ENCODE measurements around the gene KCNK5.

Gene KCNK5

DNA sequence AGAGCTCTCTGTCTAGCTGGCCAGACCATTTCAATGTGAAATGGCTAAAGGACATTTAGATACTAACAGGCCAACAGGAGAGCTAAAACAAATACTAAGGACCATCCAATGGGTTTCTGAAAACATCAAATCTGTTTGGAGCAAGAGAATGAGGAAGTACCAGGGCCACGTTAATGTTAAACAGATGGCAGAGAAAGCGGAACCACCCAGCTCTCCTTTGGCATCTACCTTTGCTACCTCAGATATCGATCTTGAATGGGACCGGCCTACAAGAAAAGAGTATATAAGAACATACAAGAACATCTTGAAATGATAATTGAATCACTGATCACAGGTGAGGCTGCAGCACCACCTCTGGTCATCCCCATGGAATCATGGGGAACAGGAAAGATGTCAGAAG lies 31.8 kb downstream of the KCNK5 start:
- no peak for DNase-seq

DNA sequence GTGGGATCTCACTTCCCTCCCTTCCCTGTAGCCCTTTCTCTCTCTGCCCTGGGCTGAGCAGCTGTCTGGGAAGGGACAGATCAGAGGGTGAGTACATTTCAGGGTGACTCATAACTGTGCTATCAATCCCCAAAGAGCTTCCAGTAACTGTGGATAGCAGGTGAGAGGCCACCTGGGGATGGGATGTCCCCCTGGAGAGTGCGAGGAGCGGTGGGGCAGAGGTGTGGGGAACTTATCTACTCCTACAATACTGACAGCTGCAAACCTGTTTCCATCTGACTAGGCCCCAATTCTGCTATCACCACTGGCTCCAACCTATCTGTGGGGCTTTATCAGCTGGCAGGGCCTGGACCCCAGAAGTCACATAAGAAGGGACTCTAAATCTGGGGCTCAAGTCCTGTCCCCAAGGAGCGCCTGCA lies 32.6 kb downstream of the KCNK5 start:
- DNase-seq = no peak

DNA sequence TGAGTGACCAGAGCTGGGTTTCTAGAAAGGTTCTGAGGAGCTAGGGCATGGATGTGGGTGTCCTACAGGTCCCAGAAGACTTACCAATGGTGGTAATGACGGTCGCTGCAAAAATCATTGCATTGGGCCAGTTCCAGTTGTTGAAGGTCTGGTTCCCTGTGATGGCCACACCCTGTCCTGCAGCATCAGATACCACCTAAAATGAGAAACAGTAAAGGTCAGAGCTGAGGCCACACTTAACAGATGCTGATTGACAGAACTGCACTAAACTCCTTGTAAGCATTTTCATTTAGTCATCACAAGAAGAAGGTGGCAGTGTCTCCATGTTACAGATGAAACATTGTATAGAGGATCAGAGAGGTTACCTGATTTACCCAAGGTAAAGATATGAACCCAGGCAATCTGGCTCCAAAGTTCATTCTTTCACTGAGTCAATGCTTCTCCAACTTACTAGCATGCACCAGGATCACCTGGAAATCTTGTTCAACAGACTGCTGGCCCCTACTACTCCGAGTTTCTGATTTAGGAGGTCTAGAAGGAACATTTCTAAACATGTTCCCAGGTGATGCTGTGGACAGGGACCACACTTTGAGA lies 33.4 kb downstream of the KCNK5 start:
- no peak for DNase-seq

DNA sequence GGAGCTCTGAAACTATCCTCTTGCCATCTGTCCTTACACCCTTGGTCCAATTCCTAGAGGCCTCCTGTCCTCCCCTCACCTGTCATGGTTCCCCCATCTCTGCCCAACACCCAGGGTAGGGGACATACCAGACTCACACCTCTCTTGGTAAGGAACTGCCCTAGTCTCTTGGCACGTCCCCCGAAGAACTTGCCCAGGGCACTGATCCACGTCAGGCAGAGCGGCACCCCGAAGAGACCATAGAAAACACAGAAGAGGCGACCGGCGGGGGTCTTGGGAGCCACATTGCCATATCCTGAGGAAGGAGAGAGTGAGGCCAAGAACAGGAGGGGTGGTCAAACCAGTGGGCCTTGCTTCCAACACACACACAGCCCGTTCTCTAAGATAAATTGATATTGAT lies 34.8 kb downstream of the KCNK5 start:
- no peak for DNase-seq

DNA sequence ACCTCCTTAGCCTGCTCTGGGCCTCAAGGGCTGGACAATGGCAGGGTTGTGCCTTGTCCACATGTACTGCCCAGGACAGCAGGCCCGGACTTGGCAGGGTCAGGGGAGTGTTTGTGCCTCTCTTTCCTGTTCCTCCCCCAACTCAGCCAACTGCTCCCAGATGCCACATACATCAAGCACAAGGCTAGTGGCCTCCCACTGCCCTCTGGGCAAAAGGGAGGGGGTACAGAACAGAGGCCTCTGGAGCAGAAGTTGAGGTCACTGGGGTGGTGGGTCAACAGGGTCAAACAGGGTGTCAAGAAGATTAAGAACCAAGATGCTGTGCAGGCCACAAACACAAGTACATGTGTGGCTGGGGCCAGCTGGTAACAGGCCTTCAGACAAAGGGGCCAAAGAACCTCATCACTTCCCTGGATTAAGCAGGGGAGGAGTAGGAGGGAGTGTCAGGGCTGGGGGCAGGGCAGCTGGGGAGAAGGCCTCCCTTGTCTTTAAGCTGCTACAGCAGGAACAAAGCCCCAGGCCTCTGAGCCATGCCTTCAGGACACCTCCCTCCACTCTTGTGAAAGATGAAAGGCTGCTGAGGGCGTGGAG lies 36.0 kb downstream of the KCNK5 start:
- DNase-seq = no peak

DNA sequence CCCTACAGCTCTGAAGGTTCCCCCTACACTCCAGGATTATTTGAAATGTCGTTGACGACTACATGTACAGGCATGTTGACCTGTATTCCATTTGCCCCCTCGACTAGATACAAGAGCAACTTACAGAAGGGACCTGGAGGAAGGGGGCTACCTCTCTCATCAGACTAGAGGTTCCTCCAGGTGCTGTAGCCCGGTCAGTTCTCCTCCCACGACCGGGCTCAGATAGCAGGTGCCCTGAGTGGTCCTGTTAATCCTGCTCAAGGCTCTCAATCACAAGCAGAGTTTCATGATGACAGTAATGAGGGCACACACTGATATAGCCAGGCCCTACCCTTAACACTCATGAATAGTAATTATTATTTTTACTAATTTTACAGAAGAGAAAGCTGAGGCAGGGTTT lies 36.5 kb downstream of the KCNK5 start:
- no peak for DNase-seq

DNA sequence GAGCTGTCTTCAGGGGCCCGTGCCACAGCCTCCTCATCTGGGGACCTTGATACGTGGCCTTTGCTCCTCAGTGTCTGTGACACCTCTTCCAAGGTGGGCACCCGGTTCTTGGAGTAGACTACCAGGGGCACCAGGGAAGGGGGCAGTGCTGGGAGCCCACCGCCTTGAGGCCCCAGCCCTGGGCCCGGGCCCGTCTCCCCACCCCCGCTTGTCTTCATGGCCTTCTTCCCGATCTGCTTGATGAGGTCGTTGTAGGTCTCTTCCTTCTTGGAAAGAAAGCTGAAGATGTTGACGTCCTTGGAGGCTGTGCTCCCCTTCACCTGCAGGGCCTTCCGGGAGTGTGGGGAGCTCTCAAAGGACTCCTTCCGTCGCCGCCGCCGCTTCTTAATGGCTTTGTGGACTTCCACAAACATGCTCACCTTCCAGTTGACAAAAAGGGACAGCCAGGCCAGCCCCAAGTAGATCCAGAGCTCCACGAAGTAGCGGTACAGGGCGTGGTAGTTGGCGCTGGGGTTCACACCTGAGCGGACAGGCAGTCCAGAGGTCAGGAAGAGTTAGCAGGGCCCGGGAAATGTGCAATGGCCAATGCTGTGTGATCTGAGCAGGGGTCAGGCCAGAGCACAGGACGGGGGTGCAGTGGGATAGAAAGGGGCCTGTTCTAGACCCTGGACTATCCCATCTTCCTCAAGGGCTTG lies 37.9 kb downstream of the KCNK5 start:
- DNase-seq = no peak

DNA sequence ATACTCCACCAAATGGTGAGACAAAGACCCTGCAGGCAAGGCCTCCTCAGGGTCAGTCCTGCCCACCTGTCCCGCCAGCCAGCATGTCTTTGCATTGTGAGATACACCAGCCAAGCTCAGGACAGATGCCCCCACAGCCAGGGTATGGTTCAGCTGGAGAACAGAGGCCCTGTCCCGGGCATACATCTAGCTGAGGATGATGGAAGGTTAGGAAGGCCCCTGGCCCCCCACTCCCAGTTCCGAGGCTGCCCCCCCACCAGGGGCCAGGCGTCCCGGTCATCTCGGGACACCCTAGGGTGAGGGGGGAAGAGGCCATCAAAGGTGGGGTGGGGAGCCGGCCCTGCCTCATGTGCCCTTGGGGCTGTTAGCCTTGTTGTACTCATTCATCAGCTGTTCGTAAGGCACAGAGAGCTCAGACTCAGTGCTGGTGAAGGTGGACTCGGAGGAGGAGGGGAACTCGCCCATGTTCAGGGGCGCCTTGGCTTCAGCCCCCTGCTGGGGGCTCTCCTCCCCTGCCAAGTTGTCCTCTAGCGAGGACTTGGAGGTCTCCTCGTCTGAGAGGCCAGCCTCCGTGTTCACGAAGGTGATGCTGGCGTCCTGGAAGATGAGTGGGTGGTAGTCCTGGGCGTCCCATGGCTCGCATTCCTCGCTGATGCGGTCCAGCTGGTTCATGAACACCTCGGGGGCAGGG lies 38.6 kb downstream of the KCNK5 start:
- DNase-seq = no peak

DNA sequence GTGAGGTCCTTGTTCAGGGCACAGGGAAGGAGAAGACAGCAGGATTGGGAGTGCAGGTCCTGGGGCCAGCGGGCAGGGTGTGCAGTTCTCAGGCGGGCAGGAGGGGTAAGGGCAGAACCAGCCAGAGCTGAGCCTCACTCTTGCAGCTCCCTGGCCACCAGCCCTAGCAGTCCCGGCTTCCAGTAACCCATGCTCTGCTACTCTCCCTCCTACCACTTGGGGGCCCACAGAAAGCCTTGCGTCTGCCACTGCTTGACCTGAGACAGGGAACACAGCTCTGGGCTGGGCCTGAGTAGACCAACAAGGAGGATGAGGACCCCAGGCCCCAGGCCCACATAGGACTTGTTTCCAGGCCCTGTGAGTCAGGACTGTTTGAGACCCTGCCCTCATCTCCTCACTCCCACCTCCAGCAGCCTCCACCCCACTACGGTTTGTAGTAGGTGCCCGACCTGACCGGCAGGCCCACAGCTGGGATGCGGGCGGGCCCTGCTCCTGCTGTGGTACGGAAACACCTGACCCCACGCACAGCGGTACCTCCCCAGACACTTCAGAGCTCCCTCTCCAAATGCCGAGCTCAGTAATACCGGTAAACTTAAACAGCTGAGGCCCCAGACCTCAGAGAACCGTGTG lies 39.2 kb downstream of the KCNK5 start:
- peak; percentile 24 for DNase-seq

DNA sequence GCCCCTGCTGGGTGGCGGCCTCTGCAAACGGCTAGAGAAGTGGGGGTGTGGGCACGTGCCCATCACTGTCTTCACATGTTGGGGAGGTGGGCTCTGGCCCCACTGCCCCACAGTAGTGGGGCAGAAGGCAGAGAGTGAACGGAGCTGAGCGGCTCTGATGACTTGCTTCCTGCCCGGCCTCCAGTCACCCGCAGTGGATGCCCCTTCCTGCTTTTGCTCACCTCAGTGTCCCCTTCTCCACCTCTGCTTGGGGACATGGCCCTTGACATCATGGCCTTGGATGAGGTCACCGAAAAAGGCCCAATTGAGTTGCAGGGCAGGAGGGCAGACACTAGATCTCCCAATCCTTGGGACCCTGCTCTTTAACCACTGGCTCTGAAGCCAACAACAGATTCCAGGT lies 40.1 kb downstream of the KCNK5 start:
- DNase-seq = no peak

DNA sequence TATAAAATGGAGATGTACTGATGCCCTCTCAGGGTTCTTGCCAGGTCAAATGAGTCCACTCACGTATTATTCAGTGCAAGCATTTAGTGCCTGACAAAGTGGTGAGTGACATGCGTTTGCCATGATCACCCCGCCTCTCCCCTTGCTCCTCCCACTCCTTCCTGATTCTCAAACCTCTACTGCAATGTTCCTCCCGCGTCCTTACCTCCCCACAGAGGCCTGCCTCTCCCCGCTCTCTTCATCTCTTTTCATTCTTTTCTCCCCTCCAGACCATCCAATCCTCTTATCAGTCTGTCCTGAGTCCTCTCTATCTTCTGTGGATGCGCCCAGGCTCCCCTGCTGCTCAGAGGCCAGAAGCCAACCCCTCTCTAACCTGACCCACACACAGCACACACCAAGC lies 40.7 kb downstream of the KCNK5 start:
- DNase-seq = no peak

DNA sequence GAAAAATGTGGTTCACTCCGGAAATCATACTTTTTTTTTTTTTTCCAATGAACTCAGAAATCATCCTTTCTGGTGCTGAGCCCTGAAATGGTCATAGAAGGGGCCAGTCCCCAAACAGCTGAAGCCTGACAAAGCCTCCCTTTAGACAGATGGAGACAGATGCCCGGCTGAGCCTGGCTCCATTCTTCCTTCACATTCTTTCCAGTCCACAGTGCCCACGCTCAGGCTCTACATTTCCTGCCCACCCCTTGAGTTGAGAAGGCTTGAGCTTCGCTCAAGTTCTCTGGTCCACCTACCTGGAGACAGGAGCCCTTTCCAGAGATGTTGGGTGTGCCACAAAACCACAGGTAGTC lies 41.2 kb downstream of the KCNK5 start:
- no peak for DNase-seq

DNA sequence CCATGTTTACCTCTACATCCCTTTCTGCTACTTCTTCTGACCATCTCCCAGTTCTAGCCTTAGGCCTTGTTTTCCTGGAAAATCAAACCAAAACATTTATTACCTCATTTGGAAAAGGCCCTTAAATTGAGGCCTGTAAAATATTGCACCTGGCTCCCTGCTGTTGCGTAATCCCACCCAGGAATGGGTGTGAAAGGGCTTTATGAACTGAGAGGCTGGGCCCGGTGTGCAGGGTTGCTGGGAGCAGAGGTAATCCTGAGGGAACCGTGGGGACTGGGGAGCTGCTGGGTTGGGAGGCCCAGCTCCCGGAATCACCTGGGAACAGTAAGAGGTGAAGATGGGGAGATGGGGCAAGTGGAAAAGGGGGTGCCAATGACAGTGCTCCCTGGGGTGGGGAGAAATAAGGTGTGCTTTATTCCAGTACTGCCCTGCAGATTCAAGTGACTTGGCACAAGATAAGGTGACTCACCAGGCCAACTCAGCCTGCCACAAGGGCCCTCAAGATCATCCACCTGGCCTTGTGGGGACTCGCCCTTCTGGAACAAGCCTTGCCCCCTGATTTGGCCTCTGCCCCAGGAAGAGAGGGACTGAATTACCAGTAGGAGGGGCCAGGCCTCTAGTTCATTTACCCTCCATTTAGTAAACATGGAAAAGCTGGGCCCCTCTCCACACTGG lies 44.2 kb downstream of the KCNK5 start:
- DNase-seq = peak; percentile 83

DNA sequence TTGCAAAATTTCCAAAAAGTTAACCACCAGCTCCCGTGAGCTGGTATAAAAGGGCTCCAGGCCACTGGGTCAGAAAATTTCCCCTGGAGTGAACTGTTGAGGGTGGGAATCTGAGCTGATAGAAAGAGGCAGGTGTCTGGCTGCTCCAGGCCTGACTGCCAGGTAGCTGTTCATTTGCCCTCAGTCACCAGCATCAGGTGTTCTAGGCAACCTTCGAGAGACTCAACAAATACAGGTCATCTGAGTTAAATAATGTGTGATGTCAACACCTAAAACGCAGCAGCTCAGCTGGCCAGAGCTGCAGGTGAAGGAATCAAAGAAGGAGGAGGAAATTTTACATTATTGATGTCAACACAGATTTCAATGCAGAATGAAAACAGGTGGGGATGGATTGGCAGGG lies 46.7 kb downstream of the KCNK5 start:
- peak; percentile 60 for DNase-seq

DNA sequence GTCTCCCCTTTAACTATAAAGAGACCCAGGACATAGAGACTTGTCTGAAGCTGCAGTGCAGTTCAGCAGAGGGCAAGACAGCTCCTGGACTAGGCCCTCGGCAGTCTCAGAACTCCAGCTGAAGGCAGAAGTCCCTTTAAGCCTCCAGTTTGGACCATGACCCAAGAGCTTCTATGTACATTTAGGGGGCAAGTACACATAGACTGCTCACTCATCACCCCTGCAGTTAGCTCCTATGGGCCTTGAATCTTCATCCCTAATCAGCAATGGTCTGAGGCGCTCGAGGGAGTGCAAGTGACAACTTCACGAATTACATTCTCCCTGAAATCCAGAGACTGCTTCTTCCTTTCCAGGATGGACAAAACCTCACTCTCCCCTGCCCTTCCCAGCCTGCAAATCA lies 47.4 kb downstream of the KCNK5 start:
- no peak for DNase-seq

DNA sequence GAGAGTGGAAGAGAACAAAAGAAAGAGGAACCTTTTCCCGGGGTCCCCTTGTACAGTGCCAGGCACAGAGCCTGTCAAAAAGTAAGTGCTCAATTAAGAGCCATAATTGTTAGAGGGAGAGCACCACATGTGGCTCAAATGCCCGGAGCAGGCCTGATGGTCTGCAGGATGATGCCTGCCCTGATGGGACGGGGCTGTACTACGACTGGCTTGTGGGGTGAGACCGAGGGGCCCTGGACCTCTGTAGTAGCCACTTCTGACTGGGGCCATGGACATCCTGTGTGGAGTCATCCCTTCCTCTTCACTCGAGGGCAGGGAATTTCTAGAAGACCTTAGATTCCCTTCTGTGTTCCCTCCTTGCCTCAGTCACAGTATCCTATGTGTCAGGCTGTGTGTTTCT lies 47.9 kb downstream of the KCNK5 start:
- no peak for DNase-seq

DNA sequence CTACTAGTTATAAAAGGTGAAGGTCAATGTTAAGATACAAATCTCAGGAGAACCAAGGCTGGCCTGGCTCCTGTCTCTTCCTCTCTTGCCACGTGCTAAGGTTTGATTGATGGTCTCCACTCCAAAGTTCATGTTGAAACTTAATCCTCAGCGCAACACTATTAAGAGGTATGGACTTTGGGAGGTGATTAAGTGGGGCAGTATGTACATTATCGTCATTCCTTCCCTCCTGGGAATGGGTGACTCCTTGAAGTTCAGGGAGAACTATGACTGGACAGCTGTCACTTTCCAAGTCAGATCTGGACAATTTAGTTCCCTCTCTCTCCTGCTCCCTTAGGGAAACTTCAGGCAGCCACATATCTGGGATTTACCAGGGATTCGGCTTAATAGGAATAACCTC lies 50.5 kb downstream of the KCNK5 start:
- DNase-seq = no peak

DNA sequence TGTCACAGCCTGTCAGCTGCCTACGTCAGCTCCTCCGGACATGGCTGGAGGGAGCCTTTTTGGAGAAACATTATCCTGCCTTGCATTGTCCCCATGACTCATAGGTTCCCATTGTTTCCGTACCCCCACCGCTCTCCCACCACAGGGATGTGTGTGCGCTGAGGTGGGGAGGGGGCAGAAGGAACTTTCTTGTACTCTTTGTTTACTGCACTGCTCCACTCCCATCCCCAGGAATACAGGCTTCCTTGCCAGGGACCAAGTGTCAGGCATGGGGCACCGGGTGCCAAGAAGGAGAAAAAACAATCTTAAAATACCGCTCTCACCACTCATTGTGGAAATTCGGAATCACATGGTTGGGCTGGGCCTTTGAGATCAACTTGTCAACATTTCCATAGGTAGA lies 51.0 kb downstream of the KCNK5 start:
- no peak for DNase-seq

DNA sequence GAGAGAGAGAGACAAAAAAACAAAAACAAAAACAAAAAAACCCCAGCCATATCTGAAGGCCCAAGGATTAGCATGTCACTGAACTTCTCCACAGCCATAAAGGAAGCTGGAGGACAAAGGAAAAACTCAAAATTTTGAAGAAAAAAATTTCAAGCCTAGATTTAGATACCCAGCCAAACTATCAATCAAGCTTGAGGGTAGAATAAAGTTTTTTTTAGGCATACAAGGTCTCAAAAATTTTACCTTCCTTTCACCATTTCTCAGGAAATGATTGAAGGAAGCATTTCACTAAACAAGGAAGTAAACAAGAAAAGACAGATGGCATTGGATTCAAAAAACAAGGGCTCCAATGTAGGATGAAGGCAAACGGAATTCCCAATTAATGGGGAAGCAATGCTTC lies 52.1 kb downstream of the KCNK5 start:
- DNase-seq = no peak

DNA sequence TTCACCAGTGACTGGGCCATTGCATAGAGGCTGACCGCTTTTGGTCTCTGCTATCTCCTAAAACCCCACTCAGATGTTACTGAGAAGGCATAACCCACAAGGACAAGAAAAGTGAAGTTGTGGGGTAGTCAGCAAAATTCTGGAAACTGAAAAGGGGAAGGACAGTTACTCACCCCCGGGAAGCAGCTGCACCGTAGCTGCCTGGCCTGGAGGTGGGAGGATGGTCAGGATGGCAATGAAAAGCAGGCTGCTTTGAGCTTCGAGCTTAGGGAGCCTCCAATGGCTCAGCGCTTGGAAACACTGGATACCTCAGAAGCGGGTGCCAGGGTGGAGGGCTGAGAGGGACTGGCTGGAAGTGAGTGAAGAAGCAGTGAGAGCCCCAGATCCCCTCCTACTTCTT lies 56.0 kb downstream of the KCNK5 start:
- DNase-seq = no peak

DNA sequence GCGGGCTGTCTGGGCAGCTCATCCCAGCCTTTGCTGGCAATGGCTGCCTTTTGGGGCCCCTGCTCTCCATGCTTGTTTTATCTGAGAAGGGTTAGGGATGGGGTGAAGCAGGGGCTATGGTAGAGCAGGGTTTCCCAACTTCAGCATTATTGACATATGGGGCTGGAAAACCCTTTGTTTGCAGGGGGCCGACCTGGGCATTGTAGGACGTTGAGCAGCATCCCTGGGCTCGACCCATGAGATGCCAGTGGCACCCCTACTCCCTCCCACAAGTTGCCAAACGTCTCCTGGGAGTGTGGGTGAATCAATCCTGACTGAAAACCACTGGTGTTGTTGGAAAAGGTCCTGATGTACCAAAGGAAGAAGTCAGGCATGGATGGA lies 56.9 kb downstream of the KCNK5 start:
- DNase-seq = no peak

DNA sequence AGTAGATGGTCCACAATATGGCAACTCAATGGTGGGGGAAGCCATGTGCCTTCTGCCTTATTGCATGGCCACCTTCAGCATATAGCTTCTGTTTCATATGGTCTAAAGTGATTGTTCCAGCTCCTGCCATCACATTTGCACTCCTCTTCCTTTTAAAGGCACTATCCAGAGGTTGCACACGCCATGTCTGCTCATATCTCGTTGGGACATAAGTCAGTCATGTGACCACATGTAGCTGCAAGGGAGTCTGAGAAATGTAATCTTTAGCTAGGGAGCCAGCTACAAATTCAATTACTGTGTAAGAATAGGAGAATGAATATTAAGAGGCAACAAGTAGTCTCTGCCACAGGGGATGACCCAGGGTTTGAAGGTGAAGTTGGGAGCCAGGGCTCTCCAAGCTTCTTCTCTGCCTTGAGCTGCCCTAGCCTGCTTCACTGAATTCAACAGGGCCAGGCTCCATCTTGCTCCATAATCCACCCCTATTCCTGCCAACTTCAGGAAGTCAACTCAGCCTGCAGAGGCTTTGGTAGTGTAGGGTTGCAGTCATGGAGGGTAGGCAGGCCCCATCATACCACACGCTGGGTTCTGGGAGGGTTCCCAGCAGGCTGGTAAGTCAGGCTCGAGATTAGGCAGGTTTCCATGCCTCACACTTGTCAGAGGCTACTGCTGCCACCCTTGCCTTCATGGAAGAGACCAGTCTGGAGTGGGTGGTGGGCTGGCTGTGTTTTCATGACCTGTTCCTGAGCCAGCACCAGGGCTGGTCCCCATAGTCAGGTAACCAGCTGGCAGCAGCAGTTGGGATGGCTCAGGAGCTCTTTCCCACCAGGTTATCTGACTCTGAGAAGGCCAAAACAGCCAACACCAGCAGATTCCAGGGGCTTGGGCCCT lies 57.5 kb downstream of the KCNK5 start:
- no peak for DNase-seq
